K562 (cell line): ENCODE results near the gene CPED1. TPM values are rescaled to one million over a fixed set of nuclear protein-coding genes. Genes with fewer than 3 reads are reported as not detected.

Experiments
- DPF2 ChIP-seq: fragments of 450-650 bp; IDR thresholded peaks from 2 replicates; pipeline ENCODE4 v1.6.1; 2016
- POLR2AphosphoS2 ChIP-seq: IDR thresholded peaks from 2 replicates; pipeline ENCODE4 v1.6.1; 2012; ENCODE audit warnings: low read length, improper control_type of control experiment
- SMARCA4 ChIP-seq: fragments of 450-650 bp; IDR thresholded peaks from 2 replicates; pipeline ENCODE4 v1.6.1; 2016
- ZBTB1 ChIP-seq: sonication (generic); formaldehyde crosslinking; IDR thresholded peaks from 2 replicates; pipeline ENCODE4 v1.8.1; 2023; ENCODE audit warnings: missing genetic modification reagents, low read depth, mild to moderate bottlenecking, borderline replicate concordance
- ZNF165 ChIP-seq: fragments of 250-450 bp; sonication (Bioruptor Pico); IDR thresholded peaks from 2 replicates; pipeline ENCODE4 v1.4.0; 2020; ENCODE audit warnings: borderline replicate concordance
- polyA plus RNA-seq, 8 experiments: library from polyadenylated mRNA; depleted of rRNA in 4 of 8; stranded (reverse) in 5 of 8; unstranded in 3 of 8; fragments of >200 nt; fragmentation: Nextera tagmentation in 2 of 8; fragmentation: Illumina TruSeq in 1 of 8; extraction: Ambion mirVana in 2 of 8; extraction: Trizol in 1 of 8; gene quantifications; 2 replicates each; pipeline versions ENCODE4 v1.2.1 to v1.2.3, GENCODE V29; 2011 to 2014; ENCODE audit warnings: inconsistent platforms in 1 of 8, missing spikeins in 1 of 8
- total RNA-seq, 7 experiments: library from RNA; depleted of rRNA in 6 of 7; stranded (reverse); fragments of >200 nt in 6 of 7; fragmentation: Illumina TruSeq in 2 of 7; extraction: Trizol in 2 of 7; gene quantifications; 2 replicates each; pipeline versions ENCODE4 v1.2.1 to v1.2.3, GENCODE V29; 2011 to 2021; ENCODE audit warnings: low replicate concordance in 1 of 7
- TF ChIP-seq, protein P1 (sequence below): fragments of 250-450 bp; sonication (Bioruptor Pico); IDR thresholded peaks from 2 replicates; pipeline ENCODE4 v1.5.0; 2021; ENCODE audit warnings: mild to moderate bottlenecking, moderate library complexity
- TF ChIP-seq, protein P2 (sequence below): fragments of 200-800 bp; sonication (Bioruptor generic); IDR thresholded peaks from 2 replicates; pipeline ENCODE4 v1.6.1; 2017; ENCODE audit warnings: missing genetic modification characterization, missing compliant biosample characterization
- TF ChIP-seq, protein P3 (sequence below): fragments of 250-450 bp; sonication (Bioruptor Pico); IDR thresholded peaks from 2 replicates; pipeline ENCODE4 v1.5.0; 2020; ENCODE audit warnings: mild to moderate bottlenecking
- TF ChIP-seq, protein P4 (sequence below): fragments of 450-650 bp; IDR thresholded peaks from 2 replicates; pipeline ENCODE4 v1.6.1; 2016
- TF ChIP-seq, protein P5 (sequence below): fragments of 450-650 bp; IDR thresholded peaks from 2 replicates; pipeline ENCODE4 v1.6.1; 2016; ENCODE audit warnings: borderline replicate concordance
- TF ChIP-seq, protein P6 (sequence below), 2 experiments: fragments of 450-650 bp in 1 of 2; sonication (generic) in 1 of 2; formaldehyde crosslinking; conservative IDR thresholded peaks; 2 replicates each; pipeline versions ENCODE4 v1.4.0 to v1.8.1; 2020 to 2022; ENCODE audit warnings: mild to moderate bottlenecking in 1 of 2, missing genetic modification reagents in 1 of 2

CPED1 gene
- total and polyA plus RNA-seq, 9 of the 15 experiments (the other 6 are each of a cell fraction or from before 2014, with no cell fraction given) = 195 to 393 (median 290) TPM

DNA sequence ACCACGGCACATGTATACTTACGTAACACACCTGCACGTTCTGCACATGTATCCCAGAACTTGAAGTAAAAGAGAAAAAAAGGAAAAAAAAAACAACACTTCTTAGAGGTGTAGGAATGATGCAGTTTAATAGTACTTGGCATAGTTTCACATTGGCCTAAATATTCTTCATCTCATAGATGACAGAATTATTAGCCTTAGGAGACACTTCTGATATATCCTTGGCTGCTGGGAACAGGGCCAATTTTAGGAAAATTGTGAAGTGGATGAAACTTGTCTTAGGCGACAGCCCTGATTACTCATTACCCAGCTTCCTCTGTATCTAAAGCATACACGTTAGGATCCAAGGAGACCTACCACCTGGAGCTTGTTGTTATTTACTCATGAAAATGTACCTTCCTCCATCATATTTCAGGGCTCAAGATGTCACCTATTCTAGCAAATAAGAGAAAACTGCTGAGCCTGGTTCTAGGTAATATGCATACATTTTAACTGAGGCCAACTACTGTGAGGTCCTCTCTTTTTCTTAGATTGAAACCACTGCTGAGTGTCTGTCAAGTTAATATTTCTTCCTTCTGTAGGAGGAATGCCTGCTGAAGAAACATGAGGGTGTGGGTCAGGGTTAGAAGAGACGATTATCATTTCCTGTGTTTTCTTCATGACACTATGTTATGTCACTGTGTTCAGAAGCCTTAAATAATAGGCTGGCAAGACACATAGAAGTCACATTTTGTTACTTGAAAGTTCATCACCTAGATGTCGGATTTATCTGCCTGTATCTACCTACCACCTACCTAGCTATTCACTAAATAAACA is 44.3 kb downstream of the CPED1 start (continued):
- TF ChIP-seq, protein P1, sequence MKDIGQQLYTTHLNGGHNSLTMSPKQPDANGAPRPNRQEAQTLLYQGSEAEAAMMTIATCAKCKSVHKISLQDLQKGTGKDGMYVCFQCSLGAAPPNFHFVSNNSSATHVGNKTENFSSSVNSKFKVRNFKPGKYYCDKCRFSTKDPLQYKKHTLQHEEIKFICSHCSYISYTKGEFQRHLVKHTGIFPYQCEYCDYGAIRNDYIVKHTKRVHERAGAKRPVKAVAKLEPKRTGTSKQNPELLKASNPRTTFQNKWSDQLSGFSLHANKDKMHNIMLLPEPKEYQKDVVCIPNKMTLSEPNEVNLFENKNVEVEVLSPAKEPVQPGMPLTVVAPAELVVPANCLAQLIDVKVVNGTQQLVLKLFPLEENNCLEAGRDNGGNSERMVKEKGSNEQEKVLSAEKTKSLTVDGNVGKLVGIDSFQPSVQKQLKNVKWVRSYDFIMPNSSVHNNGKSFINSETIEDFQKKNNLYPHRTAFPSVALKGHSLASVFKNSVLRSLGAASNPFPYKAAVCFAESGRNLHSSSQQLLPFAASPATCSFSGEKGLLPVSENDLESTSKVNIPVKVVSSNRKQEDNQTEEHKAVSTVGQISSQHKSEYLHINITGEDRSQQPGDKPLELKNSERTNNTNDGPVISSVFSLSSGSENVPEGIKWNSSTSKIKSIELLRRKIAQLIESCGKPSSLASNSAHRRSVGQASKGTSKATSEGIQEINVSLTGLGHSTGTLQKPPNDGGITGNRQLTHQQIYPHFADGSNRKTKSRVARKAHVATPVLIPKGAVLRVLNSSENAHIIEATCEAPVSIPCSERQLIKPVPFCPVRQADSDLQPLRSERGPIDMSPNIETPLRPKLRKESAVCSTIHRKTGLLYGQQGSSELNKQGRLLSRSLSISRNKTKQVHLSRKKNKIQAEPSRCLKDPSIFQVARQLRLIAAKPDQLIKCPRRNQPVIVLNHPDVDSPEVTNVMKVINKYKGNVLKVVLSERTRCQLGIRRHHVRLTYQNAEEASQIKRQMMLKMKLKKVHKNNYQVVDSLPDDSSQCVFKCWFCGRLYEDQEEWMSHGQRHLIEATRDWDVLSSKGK (CRISPR knock-in tag) = no peak
- no peak for TF ChIP-seq ZNF165 (CRISPR knock-in tag)
- TF ChIP-seq, protein P2, sequence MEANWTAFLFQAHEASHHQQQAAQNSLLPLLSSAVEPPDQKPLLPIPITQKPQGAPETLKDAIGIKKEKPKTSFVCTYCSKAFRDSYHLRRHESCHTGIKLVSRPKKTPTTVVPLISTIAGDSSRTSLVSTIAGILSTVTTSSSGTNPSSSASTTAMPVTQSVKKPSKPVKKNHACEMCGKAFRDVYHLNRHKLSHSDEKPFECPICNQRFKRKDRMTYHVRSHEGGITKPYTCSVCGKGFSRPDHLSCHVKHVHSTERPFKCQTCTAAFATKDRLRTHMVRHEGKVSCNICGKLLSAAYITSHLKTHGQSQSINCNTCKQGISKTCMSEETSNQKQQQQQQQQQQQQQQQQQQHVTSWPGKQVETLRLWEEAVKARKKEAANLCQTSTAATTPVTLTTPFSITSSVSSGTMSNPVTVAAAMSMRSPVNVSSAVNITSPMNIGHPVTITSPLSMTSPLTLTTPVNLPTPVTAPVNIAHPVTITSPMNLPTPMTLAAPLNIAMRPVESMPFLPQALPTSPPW = peak; percentile 47
- TF ChIP-seq, protein P3, sequence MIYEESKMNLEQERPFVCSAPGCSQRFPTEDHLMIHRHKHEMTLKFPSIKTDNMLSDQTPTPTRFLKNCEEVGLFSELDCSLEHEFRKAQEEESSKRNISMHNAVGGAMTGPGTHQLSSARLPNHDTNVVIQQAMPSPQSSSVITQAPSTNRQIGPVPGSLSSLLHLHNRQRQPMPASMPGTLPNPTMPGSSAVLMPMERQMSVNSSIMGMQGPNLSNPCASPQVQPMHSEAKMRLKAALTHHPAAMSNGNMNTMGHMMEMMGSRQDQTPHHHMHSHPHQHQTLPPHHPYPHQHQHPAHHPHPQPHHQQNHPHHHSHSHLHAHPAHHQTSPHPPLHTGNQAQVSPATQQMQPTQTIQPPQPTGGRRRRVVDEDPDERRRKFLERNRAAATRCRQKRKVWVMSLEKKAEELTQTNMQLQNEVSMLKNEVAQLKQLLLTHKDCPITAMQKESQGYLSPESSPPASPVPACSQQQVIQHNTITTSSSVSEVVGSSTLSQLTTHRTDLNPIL (CRISPR knock-in tag) = no peak
- TF ChIP-seq DPF2 = 0 out of 2 replicates have a peak, but pooled peaks have one; percentile 18
- TF ChIP-seq, protein P4, sequence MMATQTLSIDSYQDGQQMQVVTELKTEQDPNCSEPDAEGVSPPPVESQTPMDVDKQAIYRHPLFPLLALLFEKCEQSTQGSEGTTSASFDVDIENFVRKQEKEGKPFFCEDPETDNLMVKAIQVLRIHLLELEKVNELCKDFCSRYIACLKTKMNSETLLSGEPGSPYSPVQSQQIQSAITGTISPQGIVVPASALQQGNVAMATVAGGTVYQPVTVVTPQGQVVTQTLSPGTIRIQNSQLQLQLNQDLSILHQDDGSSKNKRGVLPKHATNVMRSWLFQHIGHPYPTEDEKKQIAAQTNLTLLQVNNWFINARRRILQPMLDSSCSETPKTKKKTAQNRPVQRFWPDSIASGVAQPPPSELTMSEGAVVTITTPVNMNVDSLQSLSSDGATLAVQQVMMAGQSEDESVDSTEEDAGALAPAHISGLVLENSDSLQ = peak; percentile 27; the same call in 1 of the 2 replicates
- peak; percentile 23; the same call in 1 of the 2 replicates for TF ChIP-seq SMARCA4
- TF ChIP-seq, protein P5, sequence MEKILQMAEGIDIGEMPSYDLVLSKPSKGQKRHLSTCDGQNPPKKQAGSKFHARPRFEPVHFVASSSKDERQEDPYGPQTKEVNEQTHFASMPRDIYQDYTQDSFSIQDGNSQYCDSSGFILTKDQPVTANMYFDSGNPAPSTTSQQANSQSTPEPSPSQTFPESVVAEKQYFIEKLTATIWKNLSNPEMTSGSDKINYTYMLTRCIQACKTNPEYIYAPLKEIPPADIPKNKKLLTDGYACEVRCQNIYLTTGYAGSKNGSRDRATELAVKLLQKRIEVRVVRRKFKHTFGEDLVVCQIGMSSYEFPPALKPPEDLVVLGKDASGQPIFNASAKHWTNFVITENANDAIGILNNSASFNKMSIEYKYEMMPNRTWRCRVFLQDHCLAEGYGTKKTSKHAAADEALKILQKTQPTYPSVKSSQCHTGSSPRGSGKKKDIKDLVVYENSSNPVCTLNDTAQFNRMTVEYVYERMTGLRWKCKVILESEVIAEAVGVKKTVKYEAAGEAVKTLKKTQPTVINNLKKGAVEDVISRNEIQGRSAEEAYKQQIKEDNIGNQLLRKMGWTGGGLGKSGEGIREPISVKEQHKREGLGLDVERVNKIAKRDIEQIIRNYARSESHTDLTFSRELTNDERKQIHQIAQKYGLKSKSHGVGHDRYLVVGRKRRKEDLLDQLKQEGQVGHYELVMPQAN = no peak
- no peak for TF ChIP-seq POLR2AphosphoS2
- TF ChIP-seq, protein P6, sequence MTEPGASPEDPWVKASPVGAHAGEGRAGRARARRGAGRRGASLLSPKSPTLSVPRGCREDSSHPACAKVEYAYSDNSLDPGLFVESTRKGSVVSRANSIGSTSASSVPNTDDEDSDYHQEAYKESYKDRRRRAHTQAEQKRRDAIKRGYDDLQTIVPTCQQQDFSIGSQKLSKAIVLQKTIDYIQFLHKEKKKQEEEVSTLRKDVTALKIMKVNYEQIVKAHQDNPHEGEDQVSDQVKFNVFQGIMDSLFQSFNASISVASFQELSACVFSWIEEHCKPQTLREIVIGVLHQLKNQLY (CRISPR knock-in tag; conservative IDR thresholded peaks at IDR 0.05) = no peak
- TF ChIP-seq ZBTB1 (CRISPR knock-in tag) = no peak
